ENCODE data around the gene BICC1. TPM values are rescaled to one million over a fixed set of nuclear protein-coding genes. Genes with fewer than 3 reads are reported as not detected.

BICC1 gene, protein sequence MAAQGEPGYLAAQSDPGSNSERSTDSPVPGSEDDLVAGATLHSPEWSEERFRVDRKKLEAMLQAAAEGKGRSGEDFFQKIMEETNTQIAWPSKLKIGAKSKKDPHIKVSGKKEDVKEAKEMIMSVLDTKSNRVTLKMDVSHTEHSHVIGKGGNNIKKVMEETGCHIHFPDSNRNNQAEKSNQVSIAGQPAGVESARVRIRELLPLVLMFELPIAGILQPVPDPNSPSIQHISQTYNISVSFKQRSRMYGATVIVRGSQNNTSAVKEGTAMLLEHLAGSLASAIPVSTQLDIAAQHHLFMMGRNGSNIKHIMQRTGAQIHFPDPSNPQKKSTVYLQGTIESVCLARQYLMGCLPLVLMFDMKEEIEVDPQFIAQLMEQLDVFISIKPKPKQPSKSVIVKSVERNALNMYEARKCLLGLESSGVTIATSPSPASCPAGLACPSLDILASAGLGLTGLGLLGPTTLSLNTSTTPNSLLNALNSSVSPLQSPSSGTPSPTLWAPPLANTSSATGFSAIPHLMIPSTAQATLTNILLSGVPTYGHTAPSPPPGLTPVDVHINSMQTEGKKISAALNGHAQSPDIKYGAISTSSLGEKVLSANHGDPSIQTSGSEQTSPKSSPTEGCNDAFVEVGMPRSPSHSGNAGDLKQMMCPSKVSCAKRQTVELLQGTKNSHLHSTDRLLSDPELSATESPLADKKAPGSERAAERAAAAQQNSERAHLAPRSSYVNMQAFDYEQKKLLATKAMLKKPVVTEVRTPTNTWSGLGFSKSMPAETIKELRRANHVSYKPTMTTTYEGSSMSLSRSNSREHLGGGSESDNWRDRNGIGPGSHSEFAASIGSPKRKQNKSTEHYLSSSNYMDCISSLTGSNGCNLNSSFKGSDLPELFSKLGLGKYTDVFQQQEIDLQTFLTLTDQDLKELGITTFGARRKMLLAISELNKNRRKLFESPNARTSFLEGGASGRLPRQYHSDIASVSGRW
- 14.9 to 23.2 TPM (median 20.5 TPM) in 5 replicates for total RNA-seq (2022; extraction: Qiagen RNA extraction; ENCODE audit: low read depth)

GRCh38 chr10:58512491-58513187 is at the start of gene BICC1:
Gene BICC1 (plus strand): TSS chr10:58512872. CDS start chr10:58513144, 272 bp downstream.

Other genes with a start within 250 kb of the BICC1 start
- 1.1 to 3.7 TPM (median 2.9 TPM) in 5 replicates for gene IPMK, start 245.0 kb upstream of the BICC1 start, total RNA-seq (2022; extraction: Qiagen RNA extraction; ENCODE audit: low read depth)
- gene CISD1, start 243.7 kb upstream of the BICC1 start, total RNA-seq (2022; extraction: Qiagen RNA extraction; ENCODE audit: low read depth) = 45.7 to 66.8 TPM (median 54.5 TPM) in 5 replicates
- gene UBE2D1, start 177.9 kb upstream of the BICC1 start, total RNA-seq (2022; extraction: Qiagen RNA extraction; ENCODE audit: low read depth) = 7.9 to 22.0 TPM (median 18.1 TPM) in 5 replicates
- 56.5 to 105 TPM (median 69.7 TPM) in 5 replicates for gene TFAM, start 127.5 kb upstream of the BICC1 start, total RNA-seq (2022; extraction: Qiagen RNA extraction; ENCODE audit: low read depth)

Data from A549 treated with ZK216348 at 1 μM for 4 hours (cell line).